HG03457 (cell line): ENCODE measurements around the gene POU2F2.

ENCODE experiments used
- ATAC-seq: cut with Tn5 transposase; IDR thresholded peaks from one replicate; pipeline ENCODE4 v1.9.1; 2021; ENCODE audit warnings: moderate number of reproducible peaks; ENCODE audit not compliant: unreplicated experiment

The POU2F2 gene

GRCh38 chr19:42086188-42086736 is 46.0 kb downstream of the POU2F2 start:
- ATAC-seq = no peak

- ATAC-seq = no peak
These were observed 48.7 kb downstream of the POU2F2 start for GRCh38 chr19:42083537-42083936.

GRCh38 chr19:42081584-42082203 is 50.6 kb downstream of the POU2F2 start:
- ATAC-seq = no peak

GRCh38 chr19:42080764-42081375 is 51.4 kb downstream of the POU2F2 start:
- no peak for ATAC-seq

- ATAC-seq = no peak
These were observed 52.1 kb downstream of the POU2F2 start for GRCh38 chr19:42079886-42080763.

GRCh38 chr19:42079276-42079669 is 53.0 kb downstream of the POU2F2 start:
- no peak for ATAC-seq

GRCh38 chr19:42078538-42079275 is 53.5 kb downstream of the POU2F2 start:
- ATAC-seq = no peak

- no peak for ATAC-seq
These were observed 54.2 kb downstream of the POU2F2 start for GRCh38 chr19:42078058-42078457.

GRCh38 chr19:42076380-42076944 is 55.8 kb downstream of the POU2F2 start:
- ATAC-seq = no peak

- ATAC-seq = peak; percentile 84
These were observed 56.4 kb downstream of the POU2F2 start, which contains the start of gene ZNF574 for GRCh38 chr19:42075616-42076379. ZNF574 (plus strand) TSS chr19:42076166; CDS start chr19:42078607, 2,441 bp downstream.

- ATAC-seq = no peak
These were observed 57.0 kb downstream of the POU2F2 start for GRCh38 chr19:42075364-42075615.

GRCh38 chr19:42074513-42075363 is 57.5 kb downstream of the POU2F2 start:
- ATAC-seq = no peak

- no peak for ATAC-seq
These were observed 61.0 kb downstream of the POU2F2 start for GRCh38 chr19:42071247-42071646.

GRCh38 chr19:42069619-42070351 is 62.5 kb downstream of the POU2F2 start, which contains the start of gene GRIK5:
GRIK5 (minus strand) TSS chr19:42070206; CDS start chr19:42065770, 4,436 bp downstream.
- no peak for ATAC-seq

- no peak for ATAC-seq
These were observed 63.3 kb downstream of the POU2F2 start for GRCh38 chr19:42068756-42069571.

GRCh38 chr19:42068361-42068755 is 63.9 kb downstream of the POU2F2 start:
- ATAC-seq = no peak

GRCh38 chr19:42067315-42067888 is 64.8 kb downstream of the POU2F2 start:
- no peak for ATAC-seq
